ENCODE measurements around the gene LMO1. TPM values are rescaled to one million over a fixed set of nuclear protein-coding genes. Genes with fewer than 3 reads are reported as not detected.

LMO1 gene
- total RNA-seq = not detected in 2 replicates

DNA sequence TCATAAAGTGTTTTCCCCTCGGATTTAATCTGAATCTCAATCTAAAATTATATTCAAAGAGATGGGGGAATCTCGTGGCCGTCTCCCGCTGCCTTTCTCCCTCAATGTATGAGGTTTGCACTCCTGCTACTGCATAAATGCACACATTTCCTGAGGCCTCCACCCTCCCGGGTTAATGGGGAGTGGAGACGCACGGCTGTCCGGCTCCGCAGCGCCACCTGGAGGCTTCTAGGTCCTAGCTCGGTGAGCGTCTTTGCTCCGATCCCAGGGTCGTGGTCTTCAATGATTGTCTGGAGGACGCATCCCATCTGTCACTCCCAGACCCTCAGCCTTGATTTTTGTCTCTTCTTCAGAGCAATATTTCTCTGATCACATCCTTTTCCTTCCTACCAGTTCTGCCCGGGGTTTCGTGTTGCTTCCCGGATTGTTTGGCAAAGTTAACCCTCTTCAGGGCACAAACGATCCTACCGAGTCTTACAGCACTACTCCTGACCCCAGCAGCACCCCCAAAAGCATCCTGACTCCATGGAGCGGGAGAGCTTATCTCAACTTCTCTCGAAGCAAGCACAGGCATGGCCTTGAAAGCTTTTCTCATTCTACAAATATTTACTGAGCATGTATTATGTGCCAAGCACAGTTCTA, at the start of gene LMO1:
LMO1 (minus strand) TSS at position 110 of the 642 bp plus-strand sequence. CDS start 516 bp downstream, outside the sequence.
- intact Hi-C loops (cut with micrococcal nuclease) = loop anchor here (1.0 kb wide), 2 partner anchors 39 to 72 kb away; no protein-coding TSS in a partner anchor

DNA sequence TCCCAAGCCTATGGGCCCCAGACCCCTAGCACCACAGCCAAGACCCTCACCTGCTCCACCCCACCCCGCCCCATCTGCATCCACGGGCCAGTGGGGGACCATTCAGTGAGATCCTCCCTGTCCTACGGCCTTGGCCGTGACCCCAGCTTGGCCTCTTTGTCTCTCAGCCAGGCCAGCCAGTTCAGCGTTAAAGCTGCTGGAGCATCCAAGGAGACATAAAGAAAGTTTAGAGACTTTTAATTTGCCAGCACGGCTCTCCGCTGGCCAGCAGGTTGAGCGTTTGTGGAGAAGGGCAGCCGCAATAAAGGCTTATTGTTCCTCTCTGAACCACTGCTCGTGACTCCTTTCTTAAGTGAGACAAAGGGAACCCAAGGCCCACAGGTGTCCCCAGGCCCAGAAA, 49.3 kb upstream of the LMO1 start:
- intact Hi-C loops (cut with micrococcal nuclease) = no loop called here

DNA sequence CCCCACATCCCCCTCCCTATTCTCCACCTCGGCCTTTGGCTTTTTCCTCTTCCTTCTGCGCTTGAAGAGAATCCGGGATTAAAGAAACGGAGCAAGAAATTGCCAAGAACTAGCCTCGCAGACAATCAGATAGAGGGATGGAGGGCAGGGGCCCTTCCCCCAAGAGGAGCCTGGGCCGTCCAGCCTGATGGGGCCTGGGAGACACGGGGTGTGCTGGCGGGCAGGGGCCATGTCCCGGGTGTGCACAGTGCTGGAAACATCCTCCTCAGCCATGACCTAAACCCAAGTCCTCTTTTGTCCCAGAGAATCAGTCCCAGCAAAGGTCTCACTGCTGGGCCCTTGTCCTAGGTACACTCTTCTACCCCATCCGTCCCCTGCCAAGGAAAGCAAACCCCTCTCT, 47.7 kb upstream of the LMO1 start:
- intact Hi-C loops (cut with micrococcal nuclease) = no loop called here

DNA sequence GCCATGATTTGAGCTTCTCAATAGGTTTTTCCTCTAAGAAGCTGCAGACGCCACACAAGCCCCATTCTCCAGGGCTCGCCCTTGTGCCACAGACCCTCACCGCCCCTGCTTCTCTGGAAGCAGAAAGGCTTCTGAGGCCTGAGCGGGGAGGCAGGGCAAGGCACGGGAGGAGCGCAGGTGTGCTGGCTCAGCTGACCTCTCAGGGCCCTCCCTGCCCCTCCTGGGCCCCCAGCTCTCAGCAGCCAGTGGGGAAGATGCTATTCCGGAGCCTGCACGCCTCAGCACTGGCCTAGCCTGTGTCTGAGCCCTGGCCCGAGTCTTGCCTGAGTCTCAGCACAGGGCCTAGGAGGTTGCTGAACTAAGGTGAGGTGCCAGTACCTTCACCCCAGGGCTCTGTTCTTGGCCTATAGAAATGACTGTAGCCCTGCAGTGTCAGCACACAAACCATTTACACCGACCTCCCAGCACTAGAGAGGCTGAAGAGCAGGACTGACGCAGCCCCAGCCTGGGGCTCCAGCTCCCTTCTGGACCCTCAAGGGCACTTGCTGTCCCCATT, 47.1 kb upstream of the LMO1 start:
- intact Hi-C loops (cut with micrococcal nuclease) = no loop called here

DNA sequence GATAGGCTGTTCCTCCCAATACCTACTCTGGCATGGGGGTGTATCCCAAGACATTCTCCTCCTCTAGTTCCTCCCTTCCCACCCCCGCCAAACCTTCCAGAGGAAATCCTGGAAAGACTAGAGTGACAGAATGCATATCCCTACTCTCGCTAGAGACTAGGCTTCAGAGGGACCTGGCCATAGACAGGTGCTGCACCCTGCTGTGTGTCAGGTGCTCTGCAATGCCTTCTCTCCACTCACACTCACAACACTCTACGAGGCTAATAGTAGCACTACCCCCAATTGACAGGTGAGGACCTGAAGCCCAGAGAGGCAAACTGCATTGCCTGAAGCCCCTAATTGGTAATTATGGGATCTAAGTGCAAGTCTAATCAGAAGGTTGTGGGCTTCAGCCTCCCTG, 46.2 kb upstream of the LMO1 start:
- intact Hi-C loops (cut with micrococcal nuclease) = no loop called here

DNA sequence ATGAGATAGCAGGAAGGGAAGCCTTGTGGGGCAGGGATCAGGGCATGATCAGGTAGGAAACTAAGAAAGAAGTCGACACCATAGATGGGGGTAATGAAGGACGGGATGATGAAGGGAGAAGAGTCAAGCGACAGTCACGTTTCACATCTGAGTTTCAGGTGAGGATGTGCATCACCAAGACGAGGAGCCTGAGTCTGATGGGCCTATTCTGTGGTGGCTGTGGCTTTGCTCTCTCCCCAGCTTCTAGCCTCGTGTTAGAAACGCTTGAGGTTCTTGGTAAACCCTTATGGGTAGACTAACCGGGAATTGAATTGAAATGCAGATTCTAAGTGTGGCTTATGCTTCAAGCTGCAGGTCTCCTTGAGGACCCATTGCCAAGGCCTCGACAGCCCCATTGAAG, 45.6 kb upstream of the LMO1 start:
- intact Hi-C loops (cut with micrococcal nuclease) = no loop called here

DNA sequence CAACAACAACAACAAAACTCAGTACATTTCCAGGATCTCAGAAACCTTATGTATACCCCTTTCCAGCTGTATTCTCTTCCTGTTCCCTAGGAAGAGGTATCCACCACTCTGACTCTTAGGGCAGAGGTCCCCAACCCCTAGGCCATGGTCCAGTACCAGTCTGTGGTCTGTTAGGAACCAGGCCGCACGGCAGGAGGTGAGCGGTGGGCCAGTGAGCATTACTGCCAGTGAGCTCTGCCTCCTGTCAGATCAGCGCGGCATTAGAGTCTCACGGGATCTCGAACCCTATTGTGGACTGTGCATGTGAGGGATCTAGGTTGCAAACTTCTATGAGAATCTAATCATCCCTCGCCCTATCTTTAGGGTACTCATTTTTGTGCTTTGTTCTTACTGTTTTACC, 43.9 kb upstream of the LMO1 start:
- intact Hi-C loops (cut with micrococcal nuclease) = no loop called here

DNA sequence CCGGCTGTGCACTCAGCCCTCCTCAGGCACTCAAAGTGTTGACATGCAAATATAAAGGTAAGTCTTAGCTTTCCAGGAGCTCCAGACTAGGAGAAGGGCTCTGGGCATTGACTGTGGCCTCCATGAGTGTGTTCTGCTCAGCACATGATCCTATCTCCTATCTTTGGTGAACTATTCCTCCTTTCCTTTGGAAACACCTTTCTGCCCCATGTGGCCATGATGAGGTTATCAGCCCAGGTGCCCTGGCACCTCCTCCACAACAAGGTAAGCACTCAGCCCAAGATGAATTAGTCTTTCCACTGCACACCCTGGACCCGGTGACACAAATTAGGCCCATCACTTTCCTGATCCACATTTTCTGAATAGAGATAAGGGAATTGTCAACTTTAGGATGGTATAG, 37.9 kb upstream of the LMO1 start:
- intact Hi-C loops (cut with micrococcal nuclease) = no loop called here

DNA sequence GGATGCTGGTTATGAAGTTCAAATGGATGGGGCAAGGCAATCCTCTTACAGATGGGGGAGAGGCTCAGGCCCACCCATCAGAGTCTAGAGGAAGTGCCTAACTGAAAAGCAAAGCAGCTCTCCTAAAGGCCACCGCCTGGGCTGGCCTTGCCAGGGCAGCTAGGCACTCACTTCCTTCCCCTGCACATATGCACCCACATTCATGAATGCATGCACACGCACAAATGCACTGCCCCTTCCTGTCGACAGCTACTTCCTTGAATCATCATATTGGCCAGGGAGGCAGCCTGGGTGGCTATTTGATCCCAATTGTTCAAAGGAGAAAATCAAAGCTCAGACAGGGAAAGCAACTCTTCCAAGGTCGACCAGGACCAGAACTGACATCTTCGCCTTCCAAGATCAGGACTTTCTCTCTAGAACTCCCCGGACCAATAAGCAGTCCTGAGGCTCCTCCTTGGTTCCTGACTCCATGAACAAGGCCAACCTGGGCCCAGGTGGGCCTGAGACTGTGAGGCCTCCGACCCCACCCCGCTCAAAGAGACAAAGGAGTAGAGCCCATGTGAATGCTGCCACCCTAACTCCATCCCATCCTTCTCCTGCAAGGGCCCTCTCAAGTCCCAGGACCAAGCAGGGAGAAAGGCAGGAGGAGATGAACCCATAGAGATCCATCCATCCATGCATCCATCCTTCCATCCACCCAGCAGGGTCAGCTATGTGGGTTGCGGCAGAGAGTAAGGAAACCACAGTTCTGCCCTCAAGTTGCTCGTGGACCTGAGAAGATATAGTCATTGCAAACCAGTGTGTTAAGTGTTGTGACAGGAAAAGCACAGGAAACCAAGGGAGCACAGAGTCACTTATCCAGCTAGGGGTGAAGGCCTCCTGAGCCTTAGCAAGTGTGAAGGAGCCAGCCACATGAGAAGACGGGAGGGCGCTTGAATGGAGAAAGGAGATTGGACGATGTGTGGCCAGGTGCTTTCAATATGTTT, 35.4 kb upstream of the LMO1 start:
- intact Hi-C loops (cut with micrococcal nuclease) = no loop called here

DNA sequence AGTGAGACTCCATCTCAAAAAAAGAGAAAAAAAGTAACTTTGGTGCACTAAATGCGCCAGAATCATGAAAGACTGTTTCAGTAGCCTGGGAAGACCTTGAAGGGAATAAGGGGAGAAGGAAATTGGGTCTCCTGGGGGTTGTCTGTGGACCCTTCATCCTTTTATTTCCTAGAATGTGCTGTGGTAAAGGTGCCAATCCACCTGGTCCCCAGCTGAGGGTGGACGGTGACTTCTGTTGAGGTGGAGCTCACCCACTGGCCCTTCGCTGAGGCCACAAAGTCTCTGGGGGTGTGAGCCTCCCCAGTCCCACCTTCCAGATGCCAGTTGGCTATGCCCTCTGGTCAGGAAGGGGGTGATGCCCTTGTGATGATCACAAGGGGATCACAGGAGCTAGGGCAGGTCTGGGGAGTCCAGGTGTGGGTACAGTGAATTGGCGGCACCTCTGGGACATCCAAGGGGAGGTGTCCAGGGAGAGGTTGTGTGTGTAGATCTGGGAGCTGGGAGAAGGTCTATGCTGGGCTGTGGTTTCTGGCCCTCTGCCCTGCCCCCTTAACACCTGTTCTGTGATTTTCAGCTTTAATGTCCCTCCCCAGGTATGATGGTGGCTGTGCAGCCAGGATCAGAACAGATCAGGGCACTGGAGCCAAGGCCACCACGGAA, 34.2 kb upstream of the LMO1 start:
- intact Hi-C loops (cut with micrococcal nuclease) = no loop called here

DNA sequence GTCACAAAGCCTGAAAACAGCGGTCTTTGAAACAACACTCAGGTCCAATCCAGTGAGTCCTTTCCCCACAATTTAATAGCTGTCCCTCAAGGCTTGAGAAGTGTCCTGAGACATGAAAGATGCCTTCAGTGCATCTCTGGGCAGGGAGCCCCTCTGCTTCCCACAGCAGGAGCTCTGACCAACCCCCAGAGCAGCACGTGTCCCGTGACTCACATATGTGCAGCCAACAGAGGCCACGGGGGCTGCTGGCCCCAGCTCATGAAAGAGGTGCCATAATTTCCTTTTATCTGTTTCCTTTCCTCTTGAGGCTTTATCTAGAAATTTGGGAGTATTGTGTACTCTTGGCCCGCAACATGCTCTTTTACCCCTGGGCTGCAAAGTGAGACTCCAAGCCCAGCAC, 33.2 kb upstream of the LMO1 start:
- intact Hi-C loops (cut with micrococcal nuclease) = no loop called here

DNA sequence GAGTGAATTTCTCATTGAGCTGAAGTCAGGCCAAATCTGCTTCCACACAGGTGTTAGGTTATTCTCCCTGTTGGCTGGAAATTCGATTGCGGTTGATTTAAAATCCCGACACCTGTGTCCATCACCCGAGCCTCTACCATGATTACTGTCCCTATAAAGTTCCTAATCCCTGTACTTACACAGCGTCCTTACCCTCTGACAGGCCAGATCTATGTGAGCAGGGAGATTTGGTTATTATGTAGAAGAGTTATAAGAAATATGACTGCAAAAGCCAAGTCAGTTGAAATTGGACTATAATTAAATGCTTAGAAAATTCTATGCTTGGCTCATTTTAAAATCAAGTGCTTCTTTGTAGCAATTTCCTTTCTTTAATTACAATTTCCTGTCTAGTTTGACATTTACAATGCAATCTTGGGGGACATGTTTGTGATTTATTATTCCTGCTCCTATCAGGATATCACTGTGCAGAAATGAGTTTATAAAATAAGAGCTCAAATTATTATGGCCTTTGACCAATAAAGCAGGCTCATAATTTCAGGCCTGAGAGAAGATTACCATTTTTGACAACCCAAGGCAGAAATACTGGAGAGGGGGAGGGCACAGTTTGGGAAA, 32.5 kb upstream of the LMO1 start:
- intact Hi-C loops (cut with micrococcal nuclease) = no loop called here

DNA sequence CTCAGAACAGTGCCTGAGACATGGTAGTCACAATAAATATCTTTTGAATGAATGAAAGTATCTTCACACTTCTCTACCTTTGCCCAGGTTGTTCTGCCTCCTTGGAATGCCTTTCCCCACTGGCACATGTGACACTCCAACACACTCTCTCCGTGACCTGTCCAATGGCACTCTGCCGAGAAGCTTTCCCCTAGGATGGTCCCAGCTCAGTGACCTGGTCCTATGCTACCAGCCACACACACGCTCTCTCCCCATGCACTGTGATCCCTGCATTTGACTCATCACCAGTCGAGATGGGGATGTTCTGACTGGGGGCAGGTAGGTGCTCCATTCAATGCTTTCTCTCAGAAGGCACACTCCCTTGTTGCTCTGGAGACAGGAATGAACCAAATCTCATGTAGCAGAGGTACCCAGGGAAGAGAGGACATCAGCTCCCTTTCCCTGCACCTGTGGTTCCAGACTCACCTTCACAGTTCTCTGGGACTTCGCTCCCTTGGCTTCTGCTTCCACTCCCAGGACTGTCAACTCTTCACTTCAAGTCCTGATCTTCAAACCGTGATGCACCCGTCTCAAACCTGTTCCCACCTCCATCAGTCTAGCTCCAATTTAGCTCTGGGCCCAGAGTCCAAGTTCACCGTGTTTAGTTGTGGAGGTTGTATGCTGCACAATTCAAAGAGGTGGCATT, 30.7 kb upstream of the LMO1 start:
- intact Hi-C loops (cut with micrococcal nuclease) = no loop called here

DNA sequence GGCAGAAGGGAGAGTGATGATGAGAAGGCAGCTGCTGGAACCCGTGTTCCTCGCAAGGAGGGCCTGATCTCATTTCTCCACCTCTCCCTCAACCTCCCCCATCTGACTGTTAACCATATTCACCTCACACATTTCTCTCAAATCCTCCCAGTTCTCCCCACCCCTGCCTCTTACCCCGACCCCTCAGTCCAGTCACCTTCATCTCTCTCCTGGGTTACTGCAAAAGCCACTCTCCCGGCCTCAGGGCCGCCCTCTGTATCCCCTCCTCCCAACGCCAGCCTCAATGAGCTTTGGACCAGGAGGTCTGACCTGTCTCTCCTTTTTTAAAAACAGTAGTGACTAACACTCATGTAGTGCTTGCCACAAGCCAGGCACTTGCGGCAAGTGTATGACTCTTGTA, 29.5 kb upstream of the LMO1 start:
- intact Hi-C loops (cut with micrococcal nuclease) = no loop called here

DNA sequence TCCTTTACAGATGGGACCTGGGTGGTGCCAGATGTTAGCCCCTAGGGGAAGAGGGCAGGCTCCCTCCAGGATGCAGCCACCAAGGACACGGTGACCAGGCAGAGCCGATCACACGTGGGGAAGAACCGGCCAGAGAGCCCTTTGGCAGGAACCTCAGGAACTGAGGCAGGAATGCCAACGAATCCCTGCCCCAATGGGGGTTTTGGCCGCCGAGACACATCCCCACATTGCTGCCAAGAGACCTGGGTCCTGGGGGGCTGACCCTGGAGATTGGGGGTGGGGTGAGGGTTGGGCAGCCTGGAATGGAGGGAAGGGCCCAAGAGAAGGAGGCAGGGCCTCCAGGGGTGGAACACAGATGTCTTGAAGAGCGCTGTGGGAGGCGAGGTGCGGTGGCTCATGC, 28.7 kb upstream of the LMO1 start:
- intact Hi-C loops (cut with micrococcal nuclease) = no loop called here

DNA sequence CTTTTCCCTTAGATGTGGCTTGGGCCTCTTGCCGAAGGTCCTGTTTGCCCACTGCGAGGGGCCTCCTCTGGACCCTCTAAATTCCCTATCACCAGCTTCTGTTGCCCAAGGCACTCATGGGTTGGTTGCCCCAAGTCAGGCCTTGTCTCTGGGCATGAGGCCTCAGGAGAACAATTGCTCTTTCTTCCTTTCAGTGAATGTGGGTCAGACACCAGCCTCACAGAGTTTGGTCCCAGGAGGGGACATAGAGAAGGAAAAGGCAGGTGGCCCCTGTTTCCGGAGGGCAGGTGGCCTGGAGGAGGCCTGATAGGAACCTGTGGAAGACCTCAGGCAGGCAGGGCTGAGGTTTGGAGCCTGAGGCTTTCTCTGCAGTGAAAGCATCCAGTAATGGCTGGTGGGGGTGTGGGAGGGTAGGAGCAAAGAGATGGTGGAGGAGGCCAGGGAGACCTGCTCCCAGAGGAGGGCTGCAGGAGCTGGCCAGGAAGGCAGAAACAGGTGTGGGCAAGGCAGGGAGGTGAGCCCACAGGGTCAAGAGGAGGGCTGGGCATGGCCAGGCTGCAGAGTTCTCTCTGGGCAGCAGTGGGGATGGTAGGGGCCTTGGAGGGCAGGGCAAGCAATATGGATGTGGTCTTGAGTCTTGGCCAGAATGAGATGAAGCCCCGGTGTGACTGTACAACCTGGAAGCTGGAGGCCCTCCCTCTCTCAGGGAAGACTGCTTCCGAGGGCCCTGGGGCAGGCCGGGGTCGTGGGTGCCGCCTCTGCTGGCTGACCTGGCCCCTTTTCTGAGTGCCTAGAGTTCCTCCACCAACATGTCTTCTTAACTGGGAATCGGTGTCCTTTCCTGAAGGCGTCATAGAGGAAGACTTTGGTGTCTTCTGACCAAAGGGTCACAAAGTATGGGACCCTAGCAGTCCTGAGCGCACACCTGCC, 28.0 kb upstream of the LMO1 start:
- intact Hi-C loops (cut with micrococcal nuclease) = no loop called here

DNA sequence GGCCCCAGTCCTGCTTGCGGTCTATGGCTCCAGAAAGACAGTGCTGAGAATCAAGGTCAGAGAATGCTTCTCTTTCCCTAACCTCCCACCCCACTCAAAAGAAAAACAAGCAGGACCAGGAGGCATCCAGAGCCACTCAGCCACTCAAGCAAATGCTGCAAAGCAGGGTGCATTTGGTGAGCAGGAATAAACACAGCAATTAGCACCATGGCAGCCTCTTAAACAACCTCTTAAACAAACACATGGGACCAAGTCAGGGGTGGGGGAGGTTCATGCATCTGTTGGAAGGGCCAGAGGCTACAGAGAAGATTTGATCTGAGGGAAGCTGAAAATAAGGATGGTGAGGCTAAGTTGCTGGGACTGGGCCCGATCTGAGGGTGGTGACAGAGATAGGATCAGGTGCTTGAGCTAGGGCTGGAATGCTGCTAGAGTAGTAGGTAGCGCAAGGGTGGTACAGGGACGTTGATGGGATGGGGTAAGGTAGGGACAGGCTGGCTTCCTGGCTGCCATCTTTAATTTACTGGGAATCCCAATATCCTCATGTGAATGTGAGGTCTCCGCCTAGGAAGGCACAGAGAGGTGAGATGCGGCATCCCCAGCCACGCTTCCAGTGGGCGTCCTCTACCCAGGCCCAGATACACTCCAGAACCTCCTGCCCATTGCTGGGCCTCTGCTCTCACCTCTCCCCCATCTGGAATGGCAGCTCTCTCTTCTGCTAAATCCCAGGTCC, 26.6 kb upstream of the LMO1 start:
- intact Hi-C loops (cut with micrococcal nuclease) = no loop called here

DNA sequence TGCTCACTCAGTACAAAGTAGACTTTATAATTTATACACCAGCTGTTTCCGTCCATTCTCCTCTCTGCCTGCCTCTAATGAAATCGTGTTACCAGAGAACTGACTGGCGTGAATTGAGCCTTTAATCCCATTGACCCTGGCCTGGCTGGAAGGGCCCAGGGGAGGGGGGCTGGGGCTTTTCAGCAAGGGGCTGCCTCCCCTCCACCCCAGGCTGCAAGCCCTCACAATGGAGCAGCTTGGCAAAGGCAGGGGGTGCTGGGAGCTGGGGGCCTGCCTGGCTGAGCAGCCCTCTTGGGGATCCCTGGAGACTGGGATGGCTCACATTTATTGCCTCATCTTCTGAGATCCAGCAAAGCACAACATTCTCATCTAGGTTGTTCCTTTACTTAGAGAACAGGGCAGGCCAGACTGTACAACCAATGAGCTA, 25.8 kb upstream of the LMO1 start:
- intact Hi-C loops (cut with micrococcal nuclease) = no loop called here
